ENCODE data around the gene SH3PXD2A.

The SH3PXD2A gene

GRCh38 chr10:103856797-103857170 lies 1.4 kb upstream of the SH3PXD2A start:
- Histone ChIP-seq H3K4me1 (ENCODE audit: control insufficient read depth, insufficient read depth, low read length) (peaks cover 17% of the 10 kb centered on the region; the same call in 1 of the 2 replicates), H3K9me3 (ENCODE audit: control insufficient read depth, insufficient read depth, low read depth, low read length) (no peaks in the 10 kb centered on the region), H3K27ac (ENCODE audit: low read depth, low read length) (no peak overlapping the region), H3K27me3 (ENCODE audit: control insufficient read depth, insufficient read depth, low read length) (peaks cover 32% of the 10 kb centered on the region; the same call in 1 of the 2 replicates), H3K9ac (ENCODE audit: low read length) (no peak overlapping the region), H3K4me3 (ENCODE audit: low read depth, low read length) (no peak overlapping the region), H3K36me3 (ENCODE audit: control insufficient read depth, insufficient read depth, low read length) (no peaks in the 10 kb centered on the region)

GRCh38 chr10:103855852-103856796 lies 748 bp upstream of the SH3PXD2A start:
- Histone ChIP-seq H3K4me3 (ENCODE audit: low read depth, low read length) (peak overlapping the region; percentile 75), H3K36me3 (ENCODE audit: control insufficient read depth, insufficient read depth, low read length) (no peaks in the 10 kb centered on the region), H3K9ac (ENCODE audit: low read length) (peak overlapping the region; percentile 45), H3K4me1 (ENCODE audit: control insufficient read depth, insufficient read depth, low read length) (peaks cover 17% of the 10 kb centered on the region; the same call in 1 of the 2 replicates), H3K9me3 (ENCODE audit: control insufficient read depth, insufficient read depth, low read depth, low read length) (no peaks in the 10 kb centered on the region), H3K27me3 (ENCODE audit: control insufficient read depth, insufficient read depth, low read length) (peaks cover 32% of the 10 kb centered on the region; the same call in 1 of the 2 replicates), H3K27ac (ENCODE audit: low read depth, low read length) (no peak overlapping the region)

GRCh38 chr10:103854686-103855391 lies 537 bp downstream of the SH3PXD2A start:
- peak overlapping the region; percentile 79 for H3K9ac ChIP-seq (ENCODE audit: low read length)
- H3K4me3 ChIP-seq (ENCODE audit: low read depth, low read length): peak overlapping the region; percentile 75
- no peaks in the 10 kb centered on the region for H3K9me3 ChIP-seq (ENCODE audit: control insufficient read depth, insufficient read depth, low read depth, low read length)
- H3K27ac ChIP-seq (ENCODE audit: low read depth, low read length): no peak overlapping the region; the same call in 1 of the 2 replicates
- peaks cover 21% of the 10 kb centered on the region; the same call in 1 of the 2 replicates for H3K4me1 ChIP-seq (ENCODE audit: control insufficient read depth, insufficient read depth, low read length)
- H3K36me3 ChIP-seq (ENCODE audit: control insufficient read depth, insufficient read depth, low read length): no peaks in the 10 kb centered on the region
- peaks cover 32% of the 10 kb centered on the region; the same call in 1 of the 2 replicates for H3K27me3 ChIP-seq (ENCODE audit: control insufficient read depth, insufficient read depth, low read length)

- Histone ChIP-seq H3K36me3 (ENCODE audit: control insufficient read depth, insufficient read depth, low read length) (no peaks in the 10 kb centered on the region), H3K27ac (ENCODE audit: low read depth, low read length) (no peak overlapping the region), H3K27me3 (ENCODE audit: control insufficient read depth, insufficient read depth, low read length) (peaks cover 32% of the 10 kb centered on the region; the same call in 1 of the 2 replicates), H3K4me3 (ENCODE audit: low read depth, low read length) (peak overlapping the region; percentile 75), H3K9ac (ENCODE audit: low read length) (peak overlapping the region; percentile 79), H3K4me1 (ENCODE audit: control insufficient read depth, insufficient read depth, low read length) (peaks cover 21% of the 10 kb centered on the region; the same call in 1 of the 2 replicates), H3K9me3 (ENCODE audit: control insufficient read depth, insufficient read depth, low read depth, low read length) (no peaks in the 10 kb centered on the region)
These were observed 1.1 kb downstream of the SH3PXD2A start for GRCh38 chr10:103854265-103854685.

GRCh38 chr10:103853428-103854264 lies 1.7 kb downstream of the SH3PXD2A start:
- Histone ChIP-seq H3K27ac (ENCODE audit: low read depth, low read length) (no peak overlapping the region), H3K36me3 (ENCODE audit: control insufficient read depth, insufficient read depth, low read length) (no peaks in the 10 kb centered on the region), H3K4me1 (ENCODE audit: control insufficient read depth, insufficient read depth, low read length) (peaks cover 21% of the 10 kb centered on the region; the same call in 1 of the 2 replicates), H3K27me3 (ENCODE audit: control insufficient read depth, insufficient read depth, low read length) (peaks cover 32% of the 10 kb centered on the region; the same call in 1 of the 2 replicates), H3K4me3 (ENCODE audit: low read depth, low read length) (peak overlapping the region; percentile 75), H3K9me3 (ENCODE audit: control insufficient read depth, insufficient read depth, low read depth, low read length) (no peaks in the 10 kb centered on the region), H3K9ac (ENCODE audit: low read length) (peak overlapping the region; percentile 79)

- Histone ChIP-seq H3K4me3 (ENCODE audit: low read depth, low read length) (no peak overlapping the region), H3K9ac (ENCODE audit: low read length) (no peak overlapping the region), H3K9me3 (ENCODE audit: control insufficient read depth, insufficient read depth, low read depth, low read length) (no peaks in the 10 kb centered on the region), H3K27me3 (ENCODE audit: control insufficient read depth, insufficient read depth, low read length) (peaks cover 32% of the 10 kb centered on the region; the same call in 1 of the 2 replicates), H3K36me3 (ENCODE audit: control insufficient read depth, insufficient read depth, low read length) (no peaks in the 10 kb centered on the region), H3K4me1 (ENCODE audit: control insufficient read depth, insufficient read depth, low read length) (peaks cover 27% of the 10 kb centered on the region; the same call in 1 of the 2 replicates), H3K27ac (ENCODE audit: low read depth, low read length) (no peak overlapping the region)
These were observed 2.5 kb downstream of the SH3PXD2A start for GRCh38 chr10:103852856-103853255.

- Histone ChIP-seq H3K27ac (ENCODE audit: low read depth, low read length) (no peak overlapping the region), H3K9ac (ENCODE audit: low read length) (no peak overlapping the region), H3K36me3 (ENCODE audit: control insufficient read depth, insufficient read depth, low read length) (no peaks in the 10 kb centered on the region), H3K4me3 (ENCODE audit: low read depth, low read length) (no peak overlapping the region), H3K9me3 (ENCODE audit: control insufficient read depth, insufficient read depth, low read depth, low read length) (no peaks in the 10 kb centered on the region), H3K27me3 (ENCODE audit: control insufficient read depth, insufficient read depth, low read length) (peaks cover 32% of the 10 kb centered on the region; the same call in 1 of the 2 replicates), H3K4me1 (ENCODE audit: control insufficient read depth, insufficient read depth, low read length) (peaks cover 27% of the 10 kb centered on the region; the same call in 1 of the 2 replicates)
These were observed 3.1 kb downstream of the SH3PXD2A start for GRCh38 chr10:103852189-103852711.

- H3K36me3 ChIP-seq (ENCODE audit: control insufficient read depth, insufficient read depth, low read length): no peaks in the 10 kb centered on the region
- H3K9me3 ChIP-seq (ENCODE audit: control insufficient read depth, insufficient read depth, low read depth, low read length): no peaks in the 10 kb centered on the region
- peaks cover 23% of the 10 kb centered on the region; the same call in 1 of the 2 replicates for H3K27me3 ChIP-seq (ENCODE audit: control insufficient read depth, insufficient read depth, low read length)
- H3K4me3 ChIP-seq (ENCODE audit: low read depth, low read length): no peak overlapping the region
- H3K4me1 ChIP-seq (ENCODE audit: control insufficient read depth, insufficient read depth, low read length): peaks cover 24% of the 10 kb centered on the region; the same call in 1 of the 2 replicates
- no peak overlapping the region for H3K27ac ChIP-seq (ENCODE audit: low read depth, low read length)
- no peak overlapping the region for H3K9ac ChIP-seq (ENCODE audit: low read length)
These were observed 4.1 kb downstream of the SH3PXD2A start for GRCh38 chr10:103851261-103851660.

- Histone ChIP-seq H3K36me3 (ENCODE audit: control insufficient read depth, insufficient read depth, low read length) (no peaks in the 10 kb centered on the region), H3K9ac (ENCODE audit: low read length) (no peak overlapping the region), H3K27ac (ENCODE audit: low read depth, low read length) (no peak overlapping the region), H3K27me3 (ENCODE audit: control insufficient read depth, insufficient read depth, low read length) (peaks cover 19% of the 10 kb centered on the region; the same call in 1 of the 2 replicates), H3K9me3 (ENCODE audit: control insufficient read depth, insufficient read depth, low read depth, low read length) (no peaks in the 10 kb centered on the region), H3K4me1 (ENCODE audit: control insufficient read depth, insufficient read depth, low read length) (peaks cover 29% of the 10 kb centered on the region; the same call in 1 of the 2 replicates), H3K4me3 (ENCODE audit: low read depth, low read length) (no peak overlapping the region)
These were observed 4.8 kb downstream of the SH3PXD2A start for GRCh38 chr10:103850572-103850895.
